GM12878 (cell line): ENCODE data around the gene SIRPD. TPM values are rescaled to one million over a fixed set of nuclear protein-coding genes. Genes with fewer than 3 reads are reported as not detected.
A peak's percentile ranks its signal among the peaks of the same experiment; 100 is the strongest.

Experiments
- ATAC-seq: fragments of 200-7000 bp; cut with Tn5 transposase; 3 replicates; pipeline ENCODE4 v1.9.1; 2020; ENCODE audit warnings: mild to moderate bottlenecking, moderate library complexity
- BruUV-seq: library from RNA; stranded (reverse); fragments of 400-500 nt; replicated peaks from 2 replicates; lab custom pipeline; 2021; lab: Mats Ljungman, UMichigan
- CTCF ChIA-PET: fragments of 300-600 bp; sonication (Branson Sonifier 250); formaldehyde crosslinking; extraction: SDS; loops from one replicate; lab custom pipeline; 2021; ENCODE audit warnings: inconsistent platforms; lab: Yijun Ruan, JAX
- POLR2A ChIA-PET: fragments of 350-600 bp; formaldehyde crosslinking; extraction: SDS; loops from one replicate; lab custom pipeline; 2021; ENCODE audit warnings: inconsistent platforms; lab: Charles Lee
- RAD21 ChIA-PET: fragments of 300-600 bp; sonication (Branson Sonifier 250); formaldehyde crosslinking; loops from one replicate; lab custom pipeline; 2023; ENCODE audit warnings: antibody characterized with exemption; ENCODE audit not compliant: unreplicated experiment; lab: Charles Lee
- SMC1A ChIA-PET: fragments of 300-600 bp; sonication (Branson Sonifier 250); formaldehyde crosslinking; loops from one replicate; lab custom pipeline; 2023; ENCODE audit not compliant: unreplicated experiment, uncharacterized antibody; lab: Charles Lee
- DNase-seq: peaks from one replicate; pipeline ENCODE4 v3.0.0-alpha.2; 2011; ENCODE audit warnings: low read depth, low spot score
- FAIRE-seq: peaks from 3 replicates; lab custom pipeline; 2011; peaks lifted over from hg19 to GRCh38; lab: Jason Lieb, UNC
- H2AFZ ChIP-seq: 2 replicates; pipeline ENCODE4 v1.6.0; 2011; ENCODE audit warnings: low read depth, low read length, control low read depth; ENCODE audit not compliant: control insufficient read depth
- H3K27ac ChIP-seq: 2 replicates; pipeline ENCODE4 v1.5.1; 2011; ENCODE audit warnings: control low read depth; ENCODE audit not compliant: control insufficient read depth, insufficient read depth
- H3K27me3 ChIP-seq, 2 experiments: replicated peaks in 1 of 2; 2 replicates each; pipeline versions ENCODE4 v1.6.0 to v1.6.1; 2011; ENCODE audit warnings: low read length in 1 of 2; ENCODE audit not compliant: control insufficient read depth in 2 of 2, insufficient read depth in 2 of 2
- H3K36me3 ChIP-seq, 2 experiments: 2 replicates each; pipeline ENCODE4 v1.5.1; 2011; ENCODE audit warnings: low read length in 1 of 2; ENCODE audit not compliant: control insufficient read depth in 2 of 2, insufficient read depth in 2 of 2
- H3K4me1 ChIP-seq: 2 replicates; pipeline ENCODE4 v1.6.1; 2011; ENCODE audit warnings: mild to moderate bottlenecking, low read length, moderate library complexity, mixed read lengths; ENCODE audit not compliant: control insufficient read depth, insufficient read depth
- H3K4me2 ChIP-seq: 2 replicates; pipeline ENCODE4 v1.6.0; 2011; ENCODE audit warnings: control low read depth; ENCODE audit not compliant: control insufficient read depth, insufficient read depth
- H3K4me3 ChIP-seq: fragments of 200-600 bp; sonication (generic); 2 replicates; pipeline ENCODE4 v1.5.1; 2016
- H3K79me2 ChIP-seq: 2 replicates; pipeline ENCODE4 v1.6.0; 2011; ENCODE audit warnings: low read length; ENCODE audit not compliant: control insufficient read depth, insufficient read depth
- H3K9ac ChIP-seq: 2 replicates; pipeline ENCODE4 v1.8.0; 2011; ENCODE audit warnings: low read length, control low read depth, mixed read lengths; ENCODE audit not compliant: control insufficient read depth, insufficient read depth
- H3K9me3 ChIP-seq: replicated peaks from 3 replicates; pipeline ENCODE4 v1.5.1; 2011; ENCODE audit warnings: mild to moderate bottlenecking, low read length; ENCODE audit not compliant: control insufficient read depth, insufficient read depth
- H4K20me1 ChIP-seq: 2 replicates; pipeline ENCODE4 v1.6.0; 2011; ENCODE audit not compliant: control insufficient read depth, insufficient read depth
- CBX3 ChIP-seq: fragments of 200-600 bp; sonication (generic); IDR thresholded peaks from 2 replicates; pipeline ENCODE4 v1.6.1; 2016; ENCODE audit warnings: low read depth, borderline replicate concordance
- EZH2 ChIP-seq: IDR thresholded peaks from 2 replicates; pipeline ENCODE4 v1.6.1; 2012; ENCODE audit warnings: low read depth, mild to moderate bottlenecking, control low read depth, inconsistent platforms, low read length, borderline replicate concordance; ENCODE audit not compliant: control insufficient read depth
- FOXM1 ChIP-seq: IDR thresholded peaks from 2 replicates; pipeline ENCODE4 v1.6.1; 2012; ENCODE audit warnings: low read depth, mild to moderate bottlenecking, inconsistent platforms, low read length, moderate library complexity
- HDAC2 ChIP-seq: fragments of 200-600 bp; sonication (generic); IDR thresholded peaks from 2 replicates; pipeline ENCODE4 v1.6.1; 2017
- MEF2B ChIP-seq: fragments of 450-650 bp; IDR thresholded peaks from 2 replicates; pipeline ENCODE4 v1.6.1; 2018; ENCODE audit warnings: mild to moderate bottlenecking, moderate library complexity; ENCODE audit not compliant: partially characterized antibody, poor library complexity, severe bottlenecking
- PBX3 ChIP-seq: IDR thresholded peaks from 2 replicates; pipeline ENCODE4 v1.6.1; 2011; ENCODE audit warnings: mild to moderate bottlenecking, low read depth, low read length, moderate library complexity; ENCODE audit not compliant: insufficient replicate concordance
- RAD51 ChIP-seq: fragments of 450-650 bp; IDR thresholded peaks from 2 replicates; pipeline ENCODE4 v1.6.1; 2016; ENCODE audit warnings: moderate library complexity, mild to moderate bottlenecking, inconsistent platforms
- RB1 ChIP-seq: fragments of 450-650 bp; formaldehyde crosslinking; IDR thresholded peaks from 2 replicates; pipeline ENCODE4 v1.6.1; 2017; ENCODE audit warnings: mild to moderate bottlenecking, borderline replicate concordance
- REST ChIP-seq: IDR thresholded peaks from 2 replicates; pipeline ENCODE4 v1.6.1; 2012; ENCODE audit warnings: mild to moderate bottlenecking, low read depth, low read length
- SMAD1 ChIP-seq: fragments of 450-650 bp; IDR thresholded peaks from 2 replicates; pipeline ENCODE4 v1.6.1; 2018; ENCODE audit warnings: mild to moderate bottlenecking, low read depth; ENCODE audit not compliant: partially characterized antibody
- SREBF1 ChIP-seq: IDR thresholded peaks from 2 replicates; pipeline ENCODE4 v1.6.1; 2012; ENCODE audit warnings: mild to moderate bottlenecking, low read length
- SRF ChIP-seq, 2 experiments: IDR thresholded peaks; 2 replicates each; pipeline ENCODE4 v1.6.1; 2011; ENCODE audit warnings: low read depth in 2 of 2, low read length in 2 of 2, mild to moderate bottlenecking in 1 of 2, moderate library complexity in 1 of 2
- SUPT20H ChIP-seq: IDR thresholded peaks from 2 replicates; pipeline ENCODE4 v1.6.1; 2011; ENCODE audit warnings: low read depth, mild to moderate bottlenecking, low read length, moderate library complexity, borderline replicate concordance; ENCODE audit not compliant: control insufficient read depth
- TCF12 ChIP-seq: IDR thresholded peaks from 2 replicates; pipeline ENCODE4 v1.6.1; 2011; ENCODE audit warnings: low read depth, mild to moderate bottlenecking, low read length
- TCF3 ChIP-seq: IDR thresholded peaks from 2 replicates; pipeline ENCODE4 v1.6.1; 2012; ENCODE audit warnings: low read depth, mild to moderate bottlenecking, low read length, borderline replicate concordance; ENCODE audit not compliant: insufficient read depth
- ZNF274 ChIP-seq: IDR thresholded peaks from one replicate; pipeline ENCODE4 v1.8.0; 2011; ENCODE audit not compliant: insufficient read length, insufficient read depth
- ZNF384 ChIP-seq: IDR thresholded peaks from 2 replicates; pipeline ENCODE4 v1.6.1; 2012; ENCODE audit warnings: low read depth, mild to moderate bottlenecking, low read length, improper control_type of control experiment, borderline replicate concordance
- WGBS: methylation state at CpG from one replicate; pipeline ENCODE4 v1.1.6; 2016; ENCODE audit warnings: low lambda C conversion rate; ENCODE audit not compliant: insufficient replicate concordance, insufficient coverage; ENCODE audit errors: missing lambda C conversion rate; 5-methylcytosine and 5-hydroxymethylcytosine counted together
- in situ Hi-C: fragments of 300-500 bp; cut with MboI; formaldehyde crosslinking; loops from 9 replicates; pipeline ENCODE4 v1.14.3; 2018; ENCODE audit warnings: mixed read lengths
- intact Hi-C: fragments of 100-400 bp; cut with micrococcal nuclease; formaldehyde crosslinking; loops from one replicate; pipeline ENCODE4 v1.14.2; 2022; ENCODE audit not compliant: unreplicated experiment
- polyA plus RNA-seq, 11 experiments: library from polyadenylated mRNA; depleted of rRNA in 4 of 11; unstranded in 6 of 11; stranded (reverse) in 5 of 11; fragments of >200 nt; fragmentation: Nextera tagmentation in 4 of 11; fragmentation: Illumina TruSeq in 1 of 11; extraction: Ambion mirVana in 4 of 11; extraction: Trizol in 1 of 11; gene quantifications; 1 replicate in 1 of 11; 2 replicates in 10 of 11; pipeline versions ENCODE4 v1.2.1 to v1.2.3, GENCODE V29; 2011 to 2016; ENCODE audit warnings: inconsistent platforms in 2 of 11, missing spikeins in 2 of 11, low read depth in 1 of 11
- total RNA-seq, 4 experiments: library from RNA; depleted of rRNA in 3 of 4; stranded (reverse); fragments of >200 nt in 3 of 4; fragmentation: Illumina TruSeq in 1 of 4; extraction: Trizol in 1 of 4; gene quantifications; 2 replicates each; pipeline versions ENCODE4 v1.2.1 to v1.2.3, GENCODE V29; 2013 to 2021

SIRPD gene
- total and polyA plus RNA-seq, 10 of the 15 experiments (the other 5 are each of a cell fraction or from before 2014, with no cell fraction given): 0.10 to 1.6 (median 0.88) TPM

GRCh38 chr20:1535420-1536175 lies 21.9 kb downstream of the SIRPD start:
- Histone ChIP-seq H3K27ac (peak overlapping the region; percentile 40), H2AFZ (no peak overlapping the region), H3K4me1 (peaks cover 38% of the 10 kb centered on the region), H3K27me3 (peaks cover 0 to 1% of the 10 kb centered on the region in 2 experiments; a peak in 1 of 4 replicates), H4K20me1 (no peaks in the 10 kb centered on the region), H3K9me3 (no peaks in the 10 kb centered on the region), H3K79me2 (no peaks in the 10 kb centered on the region), H3K4me2 (peak overlapping the region; percentile 59), H3K4me3 (no peak overlapping the region), H3K36me3 (no peaks in the 10 kb centered on the region), H3K9ac (no peak overlapping the region)
- no TSS peak for BruUV-seq
- peak; percentile 96 for DNase-seq
- peak; percentile 87 for ATAC-seq
- intact Hi-C loops: loop anchor here (1.0 to 2.0 kb wide), 3 partner anchors 26 to 199 kb away; no protein-coding TSS in a partner anchor
- SMC1A ChIA-PET: interaction anchor here (0.5 to 2.8 kb wide), 7 partner anchors 26 to 949 kb away, joined by 3 to 15 read pairs (median 3); no protein-coding TSS in a partner anchor
- in situ Hi-C loops: no loop called here
- RAD21 ChIA-PET: interaction anchor here (0.8 kb wide), 1 partner anchor 199 kb away, joined by 3 read pairs; no protein-coding TSS in a partner anchor
- FAIRE-seq: peak; percentile 95
- CTCF ChIA-PET: interaction anchor here (1.0 to 3.2 kb wide), 3 partner anchors 32 to 241 kb away, joined by 6 to 23 read pairs (median 19); no protein-coding TSS in a partner anchor
- POLR2A ChIA-PET: interaction anchor here (0.5 to 0.7 kb wide), 2 partner anchors 8 to 127 kb away, joined by 3 to 4 read pairs; no protein-coding TSS in a partner anchor
- WGBS: 22% methylated on average over 5 of the region's 5 CpGs
- TF ChIP-seq SRF (IDR thresholded peaks at IDR 0.05; ENCODE audit: low read depth in 2 of 2, low read length in 2 of 2): no peak
- no peak for TF ChIP-seq PBX3
- peak; percentile 65 for TF ChIP-seq MEF2B
- TF ChIP-seq RAD51: no peak
- TF ChIP-seq HDAC2: no peak
- TF ChIP-seq SMAD1: peak; percentile 46
- no peak for TF ChIP-seq ZNF274
- TF ChIP-seq SUPT20H: no peak
- no peak for TF ChIP-seq SREBF1
- peak; percentile 70 for TF ChIP-seq FOXM1
- TF ChIP-seq TCF12: 0 out of 2 replicates have a peak, but pooled peaks have one; percentile 54
- no peak for TF ChIP-seq CBX3
- TF ChIP-seq ZNF384: no peak
- TF ChIP-seq REST: no peak
- TF ChIP-seq EZH2: no peak
- TF ChIP-seq TCF3: no peak
- no peak for TF ChIP-seq RB1
